Measurements from ENCODE around the gene PAF1.
A peak's percentile ranks its signal among the peaks of the same experiment; 100 is the strongest.

PAF1 gene

GRCh38 chr19:39412100-39412866 lies 21.4 kb upstream of the PAF1 start, which contains the start of gene PLEKHG2:
TSS of gene PLEKHG2 (plus strand) at chr19:39412669. CDS start at chr19:39414087, 1,418 bp downstream.
- H3K4me3 ChIP-seq (ENCODE audit: low read depth, low read length): peak within 1 kb of the TSS; percentile 84
- TF ChIP-seq CTCF (IDR thresholded peaks at IDR 0.05; ENCODE audit: borderline replicate concordance, insufficient read depth, low read depth, low read length): peak; percentile 91

- TF ChIP-seq CTCF (IDR thresholded peaks at IDR 0.05; ENCODE audit: borderline replicate concordance, insufficient read depth, low read depth, low read length): peak; percentile 82
- no peak overlapping the region for H3K4me3 ChIP-seq (ENCODE audit: low read depth, low read length)
These were observed 20.9 kb upstream of the PAF1 start for GRCh38 chr19:39411832-39412099.

GRCh38 chr19:39411081-39411831 lies 20.4 kb upstream of the PAF1 start:
- no peak overlapping the region for H3K4me3 ChIP-seq (ENCODE audit: low read depth, low read length)
- no peak for TF ChIP-seq CTCF (IDR thresholded peaks at IDR 0.05; ENCODE audit: borderline replicate concordance, insufficient read depth, low read depth, low read length)

- no peak overlapping the region for H3K4me3 ChIP-seq (ENCODE audit: low read depth, low read length)
- no peak for TF ChIP-seq CTCF (IDR thresholded peaks at IDR 0.05; ENCODE audit: borderline replicate concordance, insufficient read depth, low read depth, low read length)
These were observed 19.9 kb upstream of the PAF1 start for GRCh38 chr19:39410831-39411080.

GRCh38 chr19:39410017-39410830 lies 19.3 kb upstream of the PAF1 start:
- no peak for TF ChIP-seq CTCF (IDR thresholded peaks at IDR 0.05; ENCODE audit: borderline replicate concordance, insufficient read depth, low read depth, low read length)
- peak overlapping the region; percentile 58 for H3K4me3 ChIP-seq (ENCODE audit: low read depth, low read length)

DNA sequence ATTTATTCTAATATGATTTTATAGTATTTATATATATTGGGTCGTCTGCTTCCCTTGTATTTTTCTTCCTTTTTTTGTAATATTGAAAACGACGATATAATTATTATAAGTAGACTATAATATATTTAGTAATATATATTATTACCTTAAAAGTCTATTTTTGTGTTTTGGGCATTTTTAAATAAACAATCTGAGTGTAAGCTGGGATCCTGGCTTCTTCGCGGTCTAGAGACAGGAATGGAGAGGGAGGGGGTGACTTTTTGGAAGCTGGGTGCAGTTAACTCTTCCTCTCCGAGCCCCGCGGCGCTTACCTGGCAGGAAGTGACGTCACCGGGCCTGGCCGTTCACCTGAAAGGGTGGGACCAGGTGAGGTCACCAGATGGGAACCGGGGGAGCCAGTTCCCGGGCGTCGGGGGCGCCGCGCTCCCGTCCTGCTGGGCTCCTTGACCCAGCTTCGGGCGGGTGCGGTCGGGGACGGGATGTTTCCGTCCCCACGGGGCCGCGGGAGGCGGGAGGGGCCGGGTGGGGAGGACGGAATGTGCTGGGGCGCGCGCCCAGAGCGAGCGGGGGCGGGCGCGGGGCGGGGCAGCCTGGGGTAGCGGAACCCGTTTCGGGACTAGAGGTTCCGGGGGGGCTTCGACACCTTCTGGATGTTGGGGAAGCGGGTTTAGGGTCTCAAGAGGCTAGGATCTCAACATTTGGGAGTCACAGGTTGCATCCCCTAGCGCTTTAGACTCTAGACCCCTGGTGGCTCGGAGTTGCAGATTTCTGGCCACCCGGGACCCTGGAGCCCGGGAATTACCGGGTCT lies 18.5 kb upstream of the PAF1 start:
- TF ChIP-seq CTCF (IDR thresholded peaks at IDR 0.05; ENCODE audit: borderline replicate concordance, insufficient read depth, low read depth, low read length): no peak

More for the DNA sequence above, 18.5 kb upstream of the PAF1 start:
- peak overlapping the region; percentile 95 for H3K4me3 ChIP-seq (ENCODE audit: low read depth, low read length)
